GM12878 (cell line): Measurements from ENCODE around the gene KDM2A. TPM values are rescaled to one million over a fixed set of nuclear protein-coding genes. Genes with fewer than 3 reads are reported as not detected.

Experiments used
- ATAC-seq: fragments of 200-7000 bp; cut with Tn5 transposase; 3 replicates; pipeline ENCODE4 v1.9.1; 2020; ENCODE audit warnings: mild to moderate bottlenecking, moderate library complexity
- BruUV-seq: library from RNA; stranded (reverse); fragments of 400-500 nt; replicated peaks from 2 replicates; lab custom pipeline; 2021; lab: Mats Ljungman, UMichigan
- CTCF ChIA-PET: fragments of 300-600 bp; sonication (Branson Sonifier 250); formaldehyde crosslinking; extraction: SDS; loops from one replicate; lab custom pipeline; 2021; ENCODE audit warnings: inconsistent platforms; lab: Yijun Ruan, JAX
- POLR2A ChIA-PET: fragments of 350-600 bp; formaldehyde crosslinking; extraction: SDS; loops from one replicate; lab custom pipeline; 2021; ENCODE audit warnings: inconsistent platforms; lab: Charles Lee
- RAD21 ChIA-PET: fragments of 300-600 bp; sonication (Branson Sonifier 250); formaldehyde crosslinking; loops from one replicate; lab custom pipeline; 2023; ENCODE audit warnings: antibody characterized with exemption; ENCODE audit not compliant: unreplicated experiment; lab: Charles Lee
- SMC1A ChIA-PET: fragments of 300-600 bp; sonication (Branson Sonifier 250); formaldehyde crosslinking; loops from one replicate; lab custom pipeline; 2023; ENCODE audit not compliant: unreplicated experiment, uncharacterized antibody; lab: Charles Lee
- DNase-seq: peaks from one replicate; pipeline ENCODE4 v3.0.0-alpha.2; 2011; ENCODE audit warnings: low read depth, low spot score
- FAIRE-seq: peaks from 3 replicates; lab custom pipeline; 2011; peaks lifted over from hg19 to GRCh38; lab: Jason Lieb, UNC
- H2AFZ ChIP-seq: 2 replicates; pipeline ENCODE4 v1.6.0; 2011; ENCODE audit warnings: low read depth, low read length, control low read depth; ENCODE audit not compliant: control insufficient read depth
- H3K27ac ChIP-seq: 2 replicates; pipeline ENCODE4 v1.5.1; 2011; ENCODE audit warnings: control low read depth; ENCODE audit not compliant: control insufficient read depth, insufficient read depth
- H3K27me3 ChIP-seq, 2 experiments: replicated peaks in 1 of 2; 2 replicates each; pipeline versions ENCODE4 v1.6.0 to v1.6.1; 2011; ENCODE audit warnings: low read length in 1 of 2; ENCODE audit not compliant: control insufficient read depth in 2 of 2, insufficient read depth in 2 of 2
- H3K36me3 ChIP-seq, 2 experiments: 2 replicates each; pipeline ENCODE4 v1.5.1; 2011; ENCODE audit warnings: low read length in 1 of 2; ENCODE audit not compliant: control insufficient read depth in 2 of 2, insufficient read depth in 2 of 2
- H3K4me1 ChIP-seq: 2 replicates; pipeline ENCODE4 v1.6.1; 2011; ENCODE audit warnings: mild to moderate bottlenecking, low read length, moderate library complexity, mixed read lengths; ENCODE audit not compliant: control insufficient read depth, insufficient read depth
- H3K4me2 ChIP-seq: 2 replicates; pipeline ENCODE4 v1.6.0; 2011; ENCODE audit warnings: control low read depth; ENCODE audit not compliant: control insufficient read depth, insufficient read depth
- H3K4me3 ChIP-seq: fragments of 200-600 bp; sonication (generic); 2 replicates; pipeline ENCODE4 v1.5.1; 2016
- H3K79me2 ChIP-seq: 2 replicates; pipeline ENCODE4 v1.6.0; 2011; ENCODE audit warnings: low read length; ENCODE audit not compliant: control insufficient read depth, insufficient read depth
- H3K9ac ChIP-seq: 2 replicates; pipeline ENCODE4 v1.8.0; 2011; ENCODE audit warnings: low read length, control low read depth, mixed read lengths; ENCODE audit not compliant: control insufficient read depth, insufficient read depth
- H3K9me3 ChIP-seq: replicated peaks from 3 replicates; pipeline ENCODE4 v1.5.1; 2011; ENCODE audit warnings: mild to moderate bottlenecking, low read length; ENCODE audit not compliant: control insufficient read depth, insufficient read depth
- H4K20me1 ChIP-seq: 2 replicates; pipeline ENCODE4 v1.6.0; 2011; ENCODE audit not compliant: control insufficient read depth, insufficient read depth
- CREM ChIP-seq: IDR thresholded peaks from 2 replicates; pipeline ENCODE4 v1.6.1; 2014; ENCODE audit warnings: antibody characterized with exemption, low read depth
- E2F4 ChIP-seq: IDR thresholded peaks from 2 replicates; pipeline ENCODE4 v1.6.1; 2012; ENCODE audit warnings: low read depth, low read length, improper control_type of control experiment
- EP300 ChIP-seq, 2 experiments: fragments of 150-350 bp in 1 of 2; IDR thresholded peaks; 2 replicates each; pipeline ENCODE4 v1.6.1; 2011 to 2012; ENCODE audit warnings: low read depth in 2 of 2, low read length in 2 of 2, borderline replicate concordance in 1 of 2, improper control_type of control experiment in 1 of 2, inconsistent platforms in 1 of 2; ENCODE audit not compliant: control insufficient read depth in 1 of 2
- FOXM1 ChIP-seq: IDR thresholded peaks from 2 replicates; pipeline ENCODE4 v1.6.1; 2012; ENCODE audit warnings: low read depth, mild to moderate bottlenecking, inconsistent platforms, low read length, moderate library complexity
- HCFC1 ChIP-seq: fragments of 150-350 bp; IDR thresholded peaks from 2 replicates; pipeline ENCODE4 v1.6.1; 2014; ENCODE audit warnings: low read length
- HDAC2 ChIP-seq: fragments of 200-600 bp; sonication (generic); IDR thresholded peaks from 2 replicates; pipeline ENCODE4 v1.6.1; 2017
- IKZF2 ChIP-seq, 2 experiments: fragments of 450-650 bp; IDR thresholded peaks; 2 replicates each; pipeline ENCODE4 v1.6.1; 2017; ENCODE audit warnings: mild to moderate bottlenecking in 2 of 2, moderate library complexity in 2 of 2
- NFIC ChIP-seq: IDR thresholded peaks from 2 replicates; pipeline ENCODE4 v1.6.1; 2012; ENCODE audit warnings: low read depth, mild to moderate bottlenecking, inconsistent platforms, low read length, moderate library complexity
- NR2C2 ChIP-seq: IDR thresholded peaks from 2 replicates; pipeline ENCODE4 v1.6.1; 2011; ENCODE audit warnings: borderline replicate concordance, low read depth; ENCODE audit not compliant: control insufficient read depth, insufficient read length
- PAX5 ChIP-seq: IDR thresholded peaks from 2 replicates; pipeline ENCODE4 v1.6.1; 2011; ENCODE audit warnings: low read depth, low read length, borderline replicate concordance
- PAX8 ChIP-seq: fragments of 450-650 bp; IDR thresholded peaks from 2 replicates; pipeline ENCODE4 v1.6.1; 2017; ENCODE audit warnings: mild to moderate bottlenecking, moderate library complexity
- PBX3 ChIP-seq: IDR thresholded peaks from 2 replicates; pipeline ENCODE4 v1.6.1; 2011; ENCODE audit warnings: mild to moderate bottlenecking, low read depth, low read length, moderate library complexity; ENCODE audit not compliant: insufficient replicate concordance
- POLR2AphosphoS5 ChIP-seq: IDR thresholded peaks from 2 replicates; pipeline ENCODE4 v1.6.1; 2011; ENCODE audit warnings: mild to moderate bottlenecking, low read length, inconsistent platforms
- SP1 ChIP-seq: IDR thresholded peaks from one replicate; pipeline ENCODE4 v1.6.1; 2011; ENCODE audit warnings: low read depth, low read length
- ZNF24 ChIP-seq: fragments of 450-650 bp; IDR thresholded peaks from 2 replicates; pipeline ENCODE4 v1.6.1; 2017; ENCODE audit warnings: antibody characterized with exemption, mild to moderate bottlenecking
- ZNF592 ChIP-seq: fragments of 450-650 bp; IDR thresholded peaks from 2 replicates; pipeline ENCODE4 v1.6.1; 2017; ENCODE audit warnings: mild to moderate bottlenecking, moderate library complexity
- WGBS: methylation state at CpG from one replicate; pipeline ENCODE4 v1.1.6; 2016; ENCODE audit warnings: low lambda C conversion rate; ENCODE audit not compliant: insufficient replicate concordance, insufficient coverage; ENCODE audit errors: missing lambda C conversion rate; 5-methylcytosine and 5-hydroxymethylcytosine counted together
- in situ Hi-C: fragments of 300-500 bp; cut with MboI; formaldehyde crosslinking; loops from 9 replicates; pipeline ENCODE4 v1.14.3; 2018; ENCODE audit warnings: mixed read lengths
- intact Hi-C: fragments of 100-400 bp; cut with micrococcal nuclease; formaldehyde crosslinking; loops from one replicate; pipeline ENCODE4 v1.14.2; 2022; ENCODE audit not compliant: unreplicated experiment
- polyA plus RNA-seq, 11 experiments: library from polyadenylated mRNA; depleted of rRNA in 4 of 11; unstranded in 6 of 11; stranded (reverse) in 5 of 11; fragments of >200 nt; fragmentation: Nextera tagmentation in 4 of 11; fragmentation: Illumina TruSeq in 1 of 11; extraction: Ambion mirVana in 4 of 11; extraction: Trizol in 1 of 11; gene quantifications; 1 replicate in 1 of 11; 2 replicates in 10 of 11; pipeline versions ENCODE4 v1.2.1 to v1.2.3, GENCODE V29; 2011 to 2016; ENCODE audit warnings: inconsistent platforms in 2 of 11, missing spikeins in 2 of 11, low read depth in 1 of 11
- total RNA-seq, 4 experiments: library from RNA; depleted of rRNA in 3 of 4; stranded (reverse); fragments of >200 nt in 3 of 4; fragmentation: Illumina TruSeq in 1 of 4; extraction: Trizol in 1 of 4; gene quantifications; 2 replicates each; pipeline versions ENCODE4 v1.2.1 to v1.2.3, GENCODE V29; 2013 to 2021

KDM2A gene
- total and polyA plus RNA-seq, 10 of the 15 experiments (the other 5 are each of a cell fraction or from before 2014, with no cell fraction given): 10.5 to 69.3 (median 41.6) TPM

- ChIA-PET SMC1A (interaction anchor here (0.6 to 2.2 kb wide), 13 partner anchors 8 to 261 kb away, joined by 3 to 9 read pairs (median 4); no protein-coding TSS in a partner anchor), POLR2A (interaction anchor here (0.6 to 1.2 kb wide), 3 partner anchors 58 to 437 kb away, joined by 3 to 4 read pairs (median 3); no protein-coding TSS in a partner anchor), CTCF (interaction anchor here (0.5 to 1.5 kb wide), 5 partner anchors 39 to 382 kb away, joined by 3 to 5 read pairs (median 3); no protein-coding TSS in a partner anchor), RAD21 (interaction anchor here (1.3 to 1.7 kb wide), 3 partner anchors 26 to 70 kb away, joined by 3 to 8 read pairs (median 5); no protein-coding TSS in a partner anchor)
- FAIRE-seq (peak; percentile 96), DNase-seq (peak; percentile 77), ATAC-seq (peak; percentile 61)
- Histone ChIP-seq H3K4me1 (peaks cover 10% of the 10 kb centered on the region), H3K4me2 (peak overlapping the region; percentile 89), H3K4me3 (peak overlapping the region; percentile 93), H3K27me3 (no peaks in the 10 kb centered on the region), H3K36me3 (peaks cover 0 to 16% of the 10 kb centered on the region in 2 experiments; a peak in 2 of 4 replicates), H4K20me1 (no peaks in the 10 kb centered on the region), H2AFZ (no peak overlapping the region; the same call in 1 of the 2 replicates), H3K9me3 (no peaks in the 10 kb centered on the region; the same call in 2 of the 3 replicates), H3K27ac (peak overlapping the region; percentile 77), H3K79me2 (peaks cover 64% of the 10 kb centered on the region), H3K9ac (peak overlapping the region; percentile 67)
- in situ Hi-C loops: no loop called here
- 0% methylated on average over 9 of the region's 9 CpGs for WGBS
- intact Hi-C loops: loop anchor here (5.0 kb wide), 1 partner anchor 41 kb away; no protein-coding TSS in a partner anchor
- TSS peak; percentile 64 for BruUV-seq
- TF ChIP-seq SP1 (no peak), EP300 (IDR thresholded peaks at IDR 0.05; ENCODE audit: borderline replicate concordance in 1 of 2, control insufficient read depth in 1 of 2, low read depth in 2 of 2, low read length in 2 of 2) (peak in 1 of 2 experiments; percentile 63; a peak in 1 of 4 replicates), PAX5 (peak; percentile 27; the same call in 1 of the 2 replicates), NR2C2 (no peak), IKZF2 (IDR thresholded peaks at IDR 0.05) (peak; percentile 92), HCFC1 (no peak), NFIC (peak; percentile 63), CREM (0 out of 2 replicates have a peak, but pooled peaks have one; percentile 12), PAX8 (no peak), ZNF592 (no peak), HDAC2 (no peak), POLR2AphosphoS5 (peak; percentile 33; the same call in 1 of the 2 replicates), PBX3 (peak; percentile 82), FOXM1 (peak; percentile 25; the same call in 1 of the 2 replicates), ZNF24 (no peak), E2F4 (no peak)
These were observed 2.0 kb downstream of the KDM2A start for GRCh38 chr11:67120881-67121710.
